ENCODE measurements around the gene VCAM1. TPM values are rescaled to one million over a fixed set of nuclear protein-coding genes. Genes with fewer than 3 reads are reported as not detected.
"Not testable (repeated sequence)": the region's sequence is repeated elsewhere in the genome, so short reads cannot be mapped to it uniquely, and the experiment has no call there.

The VCAM1 gene, protein sequence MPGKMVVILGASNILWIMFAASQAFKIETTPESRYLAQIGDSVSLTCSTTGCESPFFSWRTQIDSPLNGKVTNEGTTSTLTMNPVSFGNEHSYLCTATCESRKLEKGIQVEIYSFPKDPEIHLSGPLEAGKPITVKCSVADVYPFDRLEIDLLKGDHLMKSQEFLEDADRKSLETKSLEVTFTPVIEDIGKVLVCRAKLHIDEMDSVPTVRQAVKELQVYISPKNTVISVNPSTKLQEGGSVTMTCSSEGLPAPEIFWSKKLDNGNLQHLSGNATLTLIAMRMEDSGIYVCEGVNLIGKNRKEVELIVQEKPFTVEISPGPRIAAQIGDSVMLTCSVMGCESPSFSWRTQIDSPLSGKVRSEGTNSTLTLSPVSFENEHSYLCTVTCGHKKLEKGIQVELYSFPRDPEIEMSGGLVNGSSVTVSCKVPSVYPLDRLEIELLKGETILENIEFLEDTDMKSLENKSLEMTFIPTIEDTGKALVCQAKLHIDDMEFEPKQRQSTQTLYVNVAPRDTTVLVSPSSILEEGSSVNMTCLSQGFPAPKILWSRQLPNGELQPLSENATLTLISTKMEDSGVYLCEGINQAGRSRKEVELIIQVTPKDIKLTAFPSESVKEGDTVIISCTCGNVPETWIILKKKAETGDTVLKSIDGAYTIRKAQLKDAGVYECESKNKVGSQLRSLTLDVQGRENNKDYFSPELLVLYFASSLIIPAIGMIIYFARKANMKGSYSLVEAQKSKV
- total RNA-seq (2014; rRNA removed; shearing (Covaris generic)) = not detected in 2 replicates

GRCh38 chr1:100719490-100719889 is at the start of gene VCAM1:
VCAM1 (plus strand) TSS chr1:100719742; CDS start chr1:100719861, 119 bp downstream.
- DNase-seq (ENCODE audit: low spot score) = no peak
- in situ Hi-C loops (cut with HindIII; ENCODE audit: low sequenced_read_pairs) = no loop called here

DNA sequence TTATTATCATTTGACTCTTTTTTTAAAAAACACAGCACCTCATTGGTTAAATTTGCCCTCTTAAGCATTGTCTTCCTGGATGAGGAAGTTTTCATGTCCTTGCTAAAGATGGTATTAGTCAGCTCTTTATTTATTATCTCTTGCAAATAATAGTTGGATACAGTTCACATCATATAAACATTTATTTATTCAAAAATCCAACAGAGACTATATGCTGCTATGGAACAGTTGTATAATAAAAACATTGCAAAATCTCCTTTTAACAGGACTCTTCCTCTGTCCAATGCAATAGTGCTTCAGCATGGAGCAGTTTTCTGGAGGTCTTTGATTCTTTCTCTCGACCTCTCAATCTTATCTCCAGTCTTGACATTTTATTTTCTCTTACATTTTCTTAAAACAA is 49.5 kb upstream of the VCAM1 start:
- no peak for DNase-seq (ENCODE audit: low spot score)
- in situ Hi-C loops (cut with HindIII; ENCODE audit: low sequenced_read_pairs) = no loop called here

DNA sequence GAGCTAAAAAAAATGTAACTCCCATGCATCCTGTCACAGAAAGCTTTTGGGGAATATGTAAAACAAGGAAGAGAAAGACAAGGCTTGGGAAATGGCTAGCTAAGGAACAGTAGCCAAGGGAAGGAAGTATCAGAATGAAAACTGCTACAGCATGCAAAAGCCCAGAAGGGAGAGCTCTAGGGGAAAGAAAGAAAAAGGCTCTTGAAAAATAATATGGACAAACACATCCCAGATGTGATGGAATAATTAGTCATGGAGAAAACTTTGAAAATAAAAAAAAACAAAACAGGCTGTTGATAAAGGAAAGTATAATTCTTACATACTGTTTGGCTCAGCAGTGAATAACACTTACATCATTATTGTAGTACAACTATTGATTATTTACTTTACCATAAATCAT is 47.9 kb upstream of the VCAM1 start:
- DNase-seq (ENCODE audit: low spot score) = no peak
- in situ Hi-C loops (cut with HindIII; ENCODE audit: low sequenced_read_pairs) = no loop called here

DNA sequence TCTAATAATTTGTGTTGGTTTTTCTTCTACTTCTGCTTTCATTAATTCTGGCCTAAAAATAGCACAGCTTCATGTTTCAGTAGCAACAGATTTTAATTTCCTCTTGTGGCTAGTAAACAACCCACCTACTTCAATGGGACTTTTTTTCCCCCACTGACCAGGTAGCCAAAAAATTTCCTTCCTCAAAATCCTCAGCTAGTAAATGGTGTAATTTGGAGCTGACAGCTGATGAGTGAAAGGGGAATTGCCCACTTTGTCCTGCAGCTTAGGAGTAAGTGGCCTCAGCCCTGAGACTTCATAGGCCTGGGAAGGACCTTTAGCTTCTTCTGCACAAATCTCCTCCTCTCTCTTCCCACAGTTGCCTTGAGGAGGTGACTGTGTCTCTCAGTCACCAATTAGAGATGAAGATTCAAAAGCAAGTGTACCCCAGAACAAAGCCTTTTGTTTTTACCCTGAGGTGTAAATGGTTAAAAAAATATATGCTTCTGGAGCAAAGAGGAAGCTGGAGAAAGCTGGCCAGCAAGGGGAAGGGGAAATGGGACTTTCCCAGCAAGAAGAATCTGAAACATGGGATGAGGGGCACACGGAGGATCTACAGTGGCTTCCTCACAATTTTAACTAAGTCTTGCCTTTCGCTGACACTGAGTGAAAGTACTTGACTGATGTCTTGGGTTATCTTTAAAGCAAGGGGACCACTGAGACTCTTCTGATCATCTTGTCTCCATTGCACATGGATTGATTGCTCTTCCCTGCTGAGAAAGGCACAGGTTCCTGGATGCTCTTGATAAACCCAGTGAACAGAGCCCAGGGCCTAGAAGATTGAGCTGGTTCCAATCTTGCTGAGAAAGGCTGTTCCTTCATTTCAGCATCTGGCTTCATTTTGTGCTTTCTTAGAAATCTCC is 35.8 kb upstream of the VCAM1 start:
- in situ Hi-C loops (cut with HindIII; ENCODE audit: low sequenced_read_pairs) = no loop called here
- DNase-seq (ENCODE audit: low spot score) = no peak

DNA sequence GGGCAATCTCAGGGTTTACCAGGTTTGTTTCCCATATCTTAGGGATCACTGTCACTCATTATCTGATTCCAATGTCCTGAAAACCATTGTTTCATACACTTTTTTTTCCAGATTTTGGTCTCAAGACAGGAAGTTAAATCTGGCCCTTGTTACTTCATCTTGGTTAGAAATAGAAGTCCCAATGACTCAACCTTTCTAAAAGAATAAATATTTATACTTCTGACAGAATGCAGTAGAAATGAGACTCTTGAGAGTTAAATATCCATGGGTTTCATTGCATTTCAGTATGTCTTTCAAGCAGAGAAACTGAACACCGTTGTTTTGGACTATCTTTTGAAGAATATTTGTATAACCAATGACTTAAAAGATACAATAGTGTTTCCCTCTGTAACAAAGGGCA is 19.8 kb upstream of the VCAM1 start:
- in situ Hi-C loops (cut with HindIII; ENCODE audit: low sequenced_read_pairs) = no loop called here

GRCh38 chr1:100700586-100700985 is 19.0 kb upstream of the VCAM1 start:
- in situ Hi-C loops (cut with HindIII; ENCODE audit: low sequenced_read_pairs) = no loop called here
- DNase-seq (ENCODE audit: low spot score) = no peak

More for the DNA sequence above, 19.8 kb upstream of the VCAM1 start:
- no peak for DNase-seq (ENCODE audit: low spot score)

GRCh38 chr1:100703052-100703451 is 16.5 kb upstream of the VCAM1 start:
- in situ Hi-C loops (cut with HindIII; ENCODE audit: low sequenced_read_pairs) = no loop called here
- DNase-seq (ENCODE audit: low spot score) = no peak

GRCh38 chr1:100703716-100704115 is 15.8 kb upstream of the VCAM1 start:
- in situ Hi-C loops (cut with HindIII; ENCODE audit: low sequenced_read_pairs) = no loop called here
- DNase-seq (ENCODE audit: low spot score) = no peak

DNA sequence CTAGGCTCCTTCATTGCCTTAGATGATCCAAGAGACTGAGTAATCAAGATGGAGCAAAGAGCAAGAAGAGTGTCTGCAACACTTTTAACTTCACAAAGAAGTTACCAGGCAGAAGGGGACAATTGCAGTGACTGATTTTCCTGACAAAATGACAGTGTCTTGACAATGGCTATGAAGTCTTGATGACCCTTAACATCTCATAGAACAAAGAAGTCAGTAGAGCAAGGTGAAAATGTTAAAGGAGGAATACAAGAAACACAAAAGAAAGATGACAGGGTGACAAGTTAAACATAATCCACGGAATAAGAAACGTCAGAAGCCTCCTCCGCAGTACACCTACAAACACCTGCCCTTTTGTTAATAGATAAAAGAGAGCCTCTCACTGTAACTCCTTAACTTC is 15.1 kb upstream of the VCAM1 start:
- in situ Hi-C loops (cut with HindIII; ENCODE audit: low sequenced_read_pairs) = no loop called here

DNA sequence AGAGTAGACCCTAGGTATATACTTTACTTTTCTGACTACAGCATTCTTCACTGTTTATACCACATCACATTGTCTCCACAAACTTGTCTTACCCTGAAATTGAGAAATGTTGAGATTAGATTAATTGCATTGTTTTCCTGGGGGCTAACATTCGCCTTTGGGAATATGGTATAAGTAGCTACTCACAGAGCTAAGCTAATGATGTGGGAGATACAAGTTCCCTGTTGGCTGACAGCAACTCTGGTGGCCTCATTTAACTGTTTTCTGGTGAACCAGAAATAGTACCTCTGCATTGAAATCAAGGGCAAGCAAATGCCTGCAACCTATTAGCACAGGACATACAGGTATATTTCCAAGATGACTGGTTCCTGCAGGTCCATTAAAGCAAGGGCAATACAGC is 13.2 kb upstream of the VCAM1 start:
- in situ Hi-C loops (cut with HindIII; ENCODE audit: low sequenced_read_pairs) = no loop called here
- no peak for DNase-seq (ENCODE audit: low spot score)

More for the DNA sequence above, 15.1 kb upstream of the VCAM1 start:
- DNase-seq (ENCODE audit: low spot score) = no peak

- no peak for DNase-seq (ENCODE audit: low spot score)
- in situ Hi-C loops (cut with HindIII; ENCODE audit: low sequenced_read_pairs) = no loop called here
Observed at GRCh38 chr1:100706856-100707255, 12.7 kb upstream of the VCAM1 start.

GRCh38 chr1:100708476-100709062 is 11.0 kb upstream of the VCAM1 start:
- DNase-seq (ENCODE audit: low spot score) = no peak
- in situ Hi-C loops (cut with HindIII; ENCODE audit: low sequenced_read_pairs) = no loop called here

DNA sequence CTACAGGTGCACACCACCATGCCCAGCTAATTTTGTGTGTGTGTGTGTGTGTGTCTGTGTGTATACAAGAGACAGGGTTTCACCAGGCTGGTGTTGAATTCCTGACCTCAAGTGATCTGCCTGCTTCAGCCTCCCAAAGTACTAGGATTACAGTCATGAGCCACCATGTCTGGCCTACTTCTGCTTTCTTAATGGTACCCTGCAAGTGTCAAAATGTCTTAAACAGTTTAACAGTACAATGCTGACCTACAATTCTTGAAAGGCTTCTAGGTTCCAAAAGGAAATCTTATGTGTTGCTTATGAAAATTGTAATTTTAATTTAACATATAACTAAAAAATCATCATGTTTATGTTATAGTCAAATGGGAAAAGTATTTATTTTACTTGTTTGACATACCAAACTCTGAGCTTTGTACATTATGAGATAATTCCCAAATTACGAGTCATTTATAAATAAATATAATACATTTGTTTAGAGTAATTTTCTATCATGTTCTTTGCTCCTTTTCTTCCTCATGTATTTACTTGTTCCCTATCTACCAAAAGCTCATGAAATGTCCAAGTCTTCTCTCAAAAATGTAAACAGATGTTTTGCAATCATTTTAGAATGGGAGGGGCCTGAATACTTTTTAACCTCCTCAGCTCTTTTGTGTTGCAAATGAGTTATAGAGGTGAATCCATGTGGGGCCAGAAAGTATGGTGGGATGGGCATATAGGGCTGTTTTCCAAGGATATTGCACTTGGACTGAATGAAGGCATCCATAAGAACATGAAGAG is 8.4 kb upstream of the VCAM1 start:
- in situ Hi-C loops (cut with HindIII; ENCODE audit: low sequenced_read_pairs) = no loop called here
- no peak for DNase-seq (ENCODE audit: low spot score)

GRCh38 chr1:100713027-100713426 is 6.5 kb upstream of the VCAM1 start:
- DNase-seq (ENCODE audit: low spot score); in situ Hi-C loops (cut with HindIII; ENCODE audit: low sequenced_read_pairs): not testable (repeated sequence)

DNA sequence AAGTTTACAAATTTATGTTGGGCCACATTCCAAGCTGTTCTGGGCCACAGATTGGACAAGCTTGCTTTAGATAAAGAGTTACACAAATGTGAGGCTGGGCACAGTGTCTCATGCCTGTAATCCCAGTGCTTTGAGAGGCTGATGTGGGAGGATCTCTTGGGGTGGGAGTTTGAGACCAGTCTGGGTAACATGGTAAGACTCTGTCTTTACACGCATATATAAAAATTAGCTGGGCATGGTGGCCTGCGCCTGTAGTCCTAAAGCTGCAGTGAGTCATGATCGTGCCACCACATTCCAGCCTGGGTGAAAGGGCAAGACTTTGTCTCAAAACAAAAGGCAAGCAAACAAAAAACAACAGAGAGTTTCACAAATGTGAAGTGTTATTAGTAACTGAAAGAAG is 5.9 kb upstream of the VCAM1 start:
- DNase-seq (ENCODE audit: low spot score) = no peak
- in situ Hi-C loops (cut with HindIII; ENCODE audit: low sequenced_read_pairs) = no loop called here

- no peak for DNase-seq (ENCODE audit: low spot score)
- in situ Hi-C loops (cut with HindIII; ENCODE audit: low sequenced_read_pairs) = no loop called here
Observed at GRCh38 chr1:100714599-100714998, 4.9 kb upstream of the VCAM1 start.

- DNase-seq (ENCODE audit: low spot score) = no peak
- in situ Hi-C loops (cut with HindIII; ENCODE audit: low sequenced_read_pairs) = no loop called here
Observed at GRCh38 chr1:100717218-100717617, 2.3 kb upstream of the VCAM1 start.

- in situ Hi-C loops (cut with HindIII; ENCODE audit: low sequenced_read_pairs) = no loop called here
- DNase-seq (ENCODE audit: low spot score) = no peak
Observed at GRCh38 chr1:100718581-100718980, 961 bp upstream of the VCAM1 start.

All from G401 (cell line).